Measurements from ENCODE around the gene HOXD8. TPM values are rescaled to one million over a fixed set of nuclear protein-coding genes. Genes with fewer than 3 reads are reported as not detected.

HOXD8 gene
- total RNA-seq, 1 donor from 2014 or later = not detected

DNA sequence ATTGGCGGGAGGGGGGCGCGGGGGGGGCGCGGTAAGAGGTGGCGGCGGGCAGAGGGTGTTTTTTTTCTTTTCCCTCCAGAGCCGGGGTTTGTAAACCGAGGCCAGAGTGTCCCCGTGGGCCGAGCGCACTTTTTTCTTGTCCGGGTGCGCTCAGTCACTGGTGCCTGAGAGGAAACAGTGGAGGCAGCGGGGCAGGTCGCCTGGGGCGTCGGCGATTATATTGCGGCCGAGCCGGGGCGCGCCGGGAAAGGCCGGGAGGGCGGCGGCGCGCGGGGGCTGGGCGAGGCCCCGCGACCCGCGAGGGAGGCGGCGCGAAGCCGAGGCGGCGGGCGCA lies 275 bp downstream of the HOXD8 start:
- Mint-ChIP-seq H3K27ac (no peak overlapping the region), H3K4me3 (ENCODE audit: low read depth) (peak overlapping the region; percentile 37), H3K36me3 (ENCODE audit: insufficient read depth) (no peaks in the 10 kb centered on the region), H3K27me3 (peaks cover 89% of the 10 kb centered on the region), H3K4me1 (ENCODE audit: low read depth) (no peaks in the 10 kb centered on the region), H3K9me3 (ENCODE audit: low read depth) (no peaks in the 10 kb centered on the region)
- TF ChIP-seq, protein P1, sequence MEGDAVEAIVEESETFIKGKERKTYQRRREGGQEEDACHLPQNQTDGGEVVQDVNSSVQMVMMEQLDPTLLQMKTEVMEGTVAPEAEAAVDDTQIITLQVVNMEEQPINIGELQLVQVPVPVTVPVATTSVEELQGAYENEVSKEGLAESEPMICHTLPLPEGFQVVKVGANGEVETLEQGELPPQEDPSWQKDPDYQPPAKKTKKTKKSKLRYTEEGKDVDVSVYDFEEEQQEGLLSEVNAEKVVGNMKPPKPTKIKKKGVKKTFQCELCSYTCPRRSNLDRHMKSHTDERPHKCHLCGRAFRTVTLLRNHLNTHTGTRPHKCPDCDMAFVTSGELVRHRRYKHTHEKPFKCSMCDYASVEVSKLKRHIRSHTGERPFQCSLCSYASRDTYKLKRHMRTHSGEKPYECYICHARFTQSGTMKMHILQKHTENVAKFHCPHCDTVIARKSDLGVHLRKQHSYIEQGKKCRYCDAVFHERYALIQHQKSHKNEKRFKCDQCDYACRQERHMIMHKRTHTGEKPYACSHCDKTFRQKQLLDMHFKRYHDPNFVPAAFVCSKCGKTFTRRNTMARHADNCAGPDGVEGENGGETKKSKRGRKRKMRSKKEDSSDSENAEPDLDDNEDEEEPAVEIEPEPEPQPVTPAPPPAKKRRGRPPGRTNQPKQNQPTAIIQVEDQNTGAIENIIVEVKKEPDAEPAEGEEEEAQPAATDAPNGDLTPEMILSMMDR (IDR thresholded peaks at IDR 0.05; ENCODE audit: unreplicated experiment) = no peak
- no peak for DNase-seq (ENCODE audit: low spot score, unreplicated experiment)

DNA sequence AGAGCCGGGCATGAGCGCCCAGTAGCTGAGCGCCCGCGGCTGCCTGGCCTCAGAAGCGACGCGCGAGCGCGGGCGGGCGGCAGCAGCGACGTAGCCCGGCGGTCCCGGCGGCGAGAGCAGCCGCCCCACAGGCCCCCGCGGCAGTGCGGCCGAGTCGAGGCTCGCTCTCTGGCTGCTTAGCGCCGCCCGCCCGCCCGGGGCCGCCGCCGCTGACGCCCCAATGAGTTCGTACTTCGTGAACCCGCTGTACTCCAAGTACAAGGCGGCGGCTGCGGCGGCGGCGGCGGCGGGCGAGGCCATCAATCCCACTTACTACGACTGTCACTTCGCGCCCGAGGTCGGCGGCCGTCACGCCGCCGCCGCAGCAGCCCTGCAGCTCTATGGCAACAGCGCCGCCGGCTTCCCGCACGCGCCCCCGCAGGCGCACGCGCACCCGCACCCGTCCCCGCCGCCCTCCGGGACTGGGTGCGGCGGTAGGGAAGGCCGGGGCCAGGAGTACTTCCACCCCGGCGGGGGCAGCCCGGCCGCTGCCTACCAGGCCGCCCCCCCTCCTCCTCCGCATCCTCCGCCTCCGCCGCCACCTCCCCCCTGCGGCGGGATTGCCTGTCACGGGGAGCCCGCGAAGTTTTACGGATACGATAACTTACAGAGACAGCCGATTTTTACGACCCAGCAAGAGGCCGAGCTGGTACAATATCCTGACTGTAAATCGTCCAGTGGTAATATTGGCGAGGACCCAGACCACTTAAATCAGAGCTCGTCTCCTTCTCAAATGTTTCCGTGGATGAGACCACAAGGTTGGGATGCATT lies 847 bp downstream of the HOXD8 start:
- peak overlapping the region; percentile 32 for H3K4me3 Mint-ChIP-seq (ENCODE audit: low read depth)
- peaks cover 89% of the 10 kb centered on the region for H3K27me3 Mint-ChIP-seq
- TF ChIP-seq, protein P1 (IDR thresholded peaks at IDR 0.05; ENCODE audit: unreplicated experiment) = peak; percentile 14
- H3K9me3 Mint-ChIP-seq (ENCODE audit: low read depth) = no peaks in the 10 kb centered on the region
- H3K36me3 Mint-ChIP-seq (ENCODE audit: insufficient read depth) = no peaks in the 10 kb centered on the region
- no peak overlapping the region for H3K27ac Mint-ChIP-seq
- H3K4me1 Mint-ChIP-seq (ENCODE audit: low read depth) = no peaks in the 10 kb centered on the region
- DNase-seq (ENCODE audit: low spot score, unreplicated experiment) = no peak

DNA sequence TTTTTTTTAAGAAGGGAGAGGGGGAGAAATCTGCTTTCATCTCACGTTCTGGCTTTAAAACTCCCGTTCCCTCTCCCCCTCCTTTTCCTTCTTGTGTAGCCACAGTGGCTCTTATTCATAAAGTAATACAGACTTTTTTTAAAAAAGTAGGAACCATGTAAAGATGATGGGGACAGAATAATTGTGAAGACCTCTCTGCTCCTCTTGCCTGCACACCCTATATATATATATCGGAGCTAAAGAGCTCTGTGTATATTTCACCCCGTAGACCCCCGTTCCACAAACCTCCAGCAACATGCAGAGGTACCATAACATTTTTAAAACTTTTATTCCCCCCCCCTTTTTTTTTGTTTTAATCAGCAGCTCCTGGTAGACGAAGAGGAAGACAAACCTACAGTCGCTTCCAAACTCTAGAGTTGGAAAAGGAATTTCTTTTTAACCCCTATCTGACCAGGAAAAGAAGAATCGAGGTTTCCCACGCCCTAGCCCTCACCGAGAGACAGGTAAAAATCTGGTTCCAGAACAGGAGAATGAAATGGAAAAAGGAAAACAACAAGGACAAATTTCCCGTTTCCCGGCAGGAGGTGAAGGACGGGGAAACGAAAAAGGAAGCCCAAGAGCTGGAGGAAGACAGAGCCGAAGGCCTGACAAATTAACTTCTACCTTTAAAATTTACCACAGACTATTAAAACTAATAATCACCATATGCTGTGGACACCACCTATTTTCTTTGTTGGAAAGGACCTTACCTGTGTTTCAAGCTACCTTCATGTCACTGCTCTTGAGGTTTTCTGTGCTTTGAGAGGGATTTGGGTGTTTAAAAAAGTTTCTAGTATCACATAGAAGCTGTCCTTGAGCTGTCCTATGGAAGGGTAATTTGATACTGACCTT lies 1.7 kb downstream of the HOXD8 start:
- Mint-ChIP-seq H3K27ac (peak overlapping the region; percentile 89), H3K36me3 (ENCODE audit: insufficient read depth) (no peaks in the 10 kb centered on the region), H3K4me1 (ENCODE audit: low read depth) (no peaks in the 10 kb centered on the region), H3K4me3 (ENCODE audit: low read depth) (no peak overlapping the region), H3K9me3 (ENCODE audit: low read depth) (no peaks in the 10 kb centered on the region), H3K27me3 (peaks cover 89% of the 10 kb centered on the region)
- TF ChIP-seq, protein P1 (IDR thresholded peaks at IDR 0.05; ENCODE audit: unreplicated experiment) = no peak
- DNase-seq (ENCODE audit: low spot score, unreplicated experiment) = no peak

DNA sequence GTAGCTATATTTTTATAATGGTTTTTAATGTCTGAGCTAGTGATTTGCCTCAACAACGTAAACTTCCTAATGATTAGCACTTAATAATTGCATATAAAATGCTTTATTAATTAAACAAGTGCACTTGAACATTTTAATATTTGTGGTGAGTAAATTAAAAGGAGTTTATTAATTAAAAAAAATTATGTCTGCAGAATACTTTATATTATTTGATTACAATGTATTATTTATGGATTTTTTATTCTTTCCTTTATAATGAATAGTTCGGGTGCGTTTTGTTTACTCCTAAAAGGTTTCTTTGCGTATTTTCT lies 2.3 kb downstream of the HOXD8 start:
- H3K4me1 Mint-ChIP-seq (ENCODE audit: low read depth) = no peaks in the 10 kb centered on the region
- no peaks in the 10 kb centered on the region for H3K9me3 Mint-ChIP-seq (ENCODE audit: low read depth)
- H3K36me3 Mint-ChIP-seq (ENCODE audit: insufficient read depth) = no peaks in the 10 kb centered on the region
- no peak overlapping the region for H3K4me3 Mint-ChIP-seq (ENCODE audit: low read depth)
- peaks cover 86% of the 10 kb centered on the region for H3K27me3 Mint-ChIP-seq
- H3K27ac Mint-ChIP-seq = no peak overlapping the region
- DNase-seq (ENCODE audit: low spot score, unreplicated experiment) = no peak
- TF ChIP-seq, protein P1 (IDR thresholded peaks at IDR 0.05; ENCODE audit: unreplicated experiment) = no peak

Measured in progenitor cell of endocrine pancreas (in vitro differentiated cells).